DMS79 treated with DMSO at 0.1 percent for 48 hours (cell line): ENCODE data around the gene DUOXA1.

Source experiments
- DNase-seq: peaks from one replicate; lab custom pipeline; 2025; lab: John Stamatoyannopoulos, UW

The DUOXA1 gene

DNA sequence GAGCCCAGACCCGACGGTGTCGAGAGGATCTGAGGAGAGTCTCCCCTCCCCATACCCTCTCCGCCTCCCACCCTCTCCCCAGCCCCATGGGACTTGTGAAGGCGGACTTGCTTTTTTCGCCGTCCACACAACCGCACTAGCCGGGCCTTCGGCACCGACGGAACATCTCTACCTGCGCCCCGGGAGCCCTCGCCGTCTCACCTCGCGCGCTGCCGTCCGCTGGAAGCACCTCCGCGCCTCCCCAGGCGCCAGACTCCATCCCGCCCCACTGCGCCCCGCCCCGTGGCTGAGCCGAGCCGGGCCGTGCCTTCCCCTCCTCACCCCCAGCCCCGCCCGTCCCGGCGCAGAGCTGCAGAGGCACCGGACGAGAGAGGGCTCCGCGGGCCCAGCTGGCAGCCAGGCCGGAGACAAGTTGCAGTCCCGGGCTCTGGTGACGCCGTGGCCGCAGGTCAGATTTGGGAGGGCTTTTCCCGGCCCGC, at the start of gene DUOXA1, which contains the start of gene DUOX1:
TSS of gene DUOXA1 (minus strand) at position 229 of the 479 bp plus-strand sequence. CDS start 6,865 bp downstream, outside the sequence.
TSS of gene DUOX1 (plus strand) at position 344 of the 479 bp plus-strand sequence. CDS start 1,973 bp downstream, outside the sequence.
- DNase-seq = no peak

DNA sequence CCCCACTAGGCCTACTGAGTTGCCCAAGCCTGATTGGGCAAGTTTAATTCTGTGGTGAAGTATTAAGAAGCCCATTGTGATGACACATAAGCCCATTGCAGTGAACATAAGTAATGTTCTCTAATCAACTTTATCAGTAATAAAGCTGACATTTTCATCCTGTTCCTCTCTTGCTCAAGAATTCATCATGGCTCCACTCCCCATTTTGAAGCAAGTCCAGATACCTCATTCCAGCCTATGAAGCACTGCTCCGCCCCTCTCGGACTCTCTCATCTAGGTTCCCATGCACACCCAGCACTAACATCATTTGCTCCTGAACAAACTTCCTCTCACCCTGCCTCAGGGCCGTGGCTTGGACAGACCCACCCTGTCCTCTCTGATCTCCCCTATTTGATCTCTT, 47.6 kb upstream of the DUOXA1 start:
- DNase-seq = no peak

DNA sequence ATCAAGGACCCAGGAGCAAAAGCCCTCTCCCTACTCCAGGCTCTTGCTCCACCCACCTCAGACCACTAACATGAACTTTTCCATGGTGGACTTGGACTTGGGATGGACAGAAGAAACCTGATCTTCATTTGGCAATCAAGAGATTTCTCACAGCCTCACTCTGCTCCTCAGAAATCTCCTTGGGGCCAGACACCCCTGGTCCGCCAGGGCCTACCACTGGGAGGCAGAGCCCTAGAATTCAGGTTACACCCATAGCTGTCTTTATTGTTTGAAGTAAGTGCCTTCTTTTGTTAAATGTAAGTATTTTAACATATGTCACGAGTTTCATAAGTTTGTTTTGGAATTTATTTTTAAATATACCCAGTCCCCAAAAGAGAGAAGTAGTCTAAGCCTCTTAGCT, 44.9 kb upstream of the DUOXA1 start:
- DNase-seq = no peak

DNA sequence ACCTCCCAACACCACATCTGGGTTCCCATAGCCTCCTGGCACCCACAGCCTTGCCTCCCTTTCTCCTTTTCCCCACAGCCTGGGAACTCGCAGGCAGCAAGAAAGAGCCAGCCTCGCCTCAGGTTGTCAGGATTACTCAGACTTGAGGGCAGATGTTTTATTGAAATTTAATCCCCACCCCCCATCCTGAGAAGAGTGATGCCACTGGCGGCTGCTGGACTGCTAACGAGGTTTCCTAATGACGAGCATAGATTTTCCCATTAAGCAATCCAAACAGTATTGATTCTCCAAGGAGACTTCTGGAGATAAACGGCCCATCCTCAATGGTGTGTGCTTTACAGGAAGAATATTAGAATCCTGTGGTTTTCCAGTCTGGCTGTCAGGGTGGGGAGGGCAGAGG, 44.4 kb upstream of the DUOXA1 start:
- DNase-seq = no peak

- no peak for DNase-seq
These were observed 42.2 kb upstream of the DUOXA1 start for GRCh38 chr15:45171912-45172311.

- no peak for DNase-seq
These were observed 40.2 kb upstream of the DUOXA1 start for GRCh38 chr15:45169608-45170480.

- no peak for DNase-seq
These were observed 39.3 kb upstream of the DUOXA1 start for GRCh38 chr15:45168751-45169551.

DNA sequence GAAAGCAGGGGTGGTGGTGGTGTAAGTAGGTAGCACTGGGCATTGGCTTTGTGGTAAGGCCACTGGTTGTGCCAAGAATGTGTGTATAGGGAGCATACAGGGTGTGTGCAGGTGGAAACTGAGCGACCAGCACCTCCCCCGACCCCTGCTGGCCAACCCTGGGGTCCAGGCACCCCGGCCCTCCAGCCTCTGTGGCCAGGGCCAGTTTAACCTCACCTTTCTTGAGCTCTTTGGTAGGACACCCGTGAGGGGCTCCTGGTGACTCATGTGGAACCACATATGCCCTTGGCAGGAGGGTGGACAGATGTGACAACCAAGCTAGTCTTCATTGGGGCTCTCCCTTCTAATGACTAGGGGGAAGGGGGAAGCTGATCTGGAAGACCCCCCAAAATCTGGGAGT, 38.6 kb upstream of the DUOXA1 start:
- DNase-seq = no peak

GRCh38 chr15:45167631-45168205, 38.0 kb upstream of the DUOXA1 start:
- DNase-seq = no peak

GRCh38 chr15:45166834-45167630, 37.4 kb upstream of the DUOXA1 start:
- peak; percentile 48 for DNase-seq

DNA sequence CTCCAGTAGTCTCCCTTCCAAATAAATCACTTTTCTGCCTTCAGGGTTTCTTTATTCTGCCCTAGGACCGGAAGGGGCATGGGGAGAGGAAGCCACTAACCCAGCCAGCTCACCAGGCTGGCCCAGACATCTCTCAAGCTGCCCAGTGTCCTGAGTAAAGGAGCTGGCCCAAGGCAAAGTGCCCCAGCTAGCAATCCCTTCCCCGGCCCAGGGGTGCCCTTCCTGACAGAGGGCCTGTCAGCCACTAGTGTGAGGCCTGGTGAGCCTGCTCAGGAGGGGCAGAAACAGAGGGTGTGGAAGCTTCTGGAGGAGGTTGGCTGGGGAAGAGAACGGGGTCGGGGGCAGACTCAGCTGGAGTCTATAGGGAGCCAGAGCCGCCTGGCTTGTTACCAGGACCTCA, 35.9 kb upstream of the DUOXA1 start:
- DNase-seq = no peak

DNA sequence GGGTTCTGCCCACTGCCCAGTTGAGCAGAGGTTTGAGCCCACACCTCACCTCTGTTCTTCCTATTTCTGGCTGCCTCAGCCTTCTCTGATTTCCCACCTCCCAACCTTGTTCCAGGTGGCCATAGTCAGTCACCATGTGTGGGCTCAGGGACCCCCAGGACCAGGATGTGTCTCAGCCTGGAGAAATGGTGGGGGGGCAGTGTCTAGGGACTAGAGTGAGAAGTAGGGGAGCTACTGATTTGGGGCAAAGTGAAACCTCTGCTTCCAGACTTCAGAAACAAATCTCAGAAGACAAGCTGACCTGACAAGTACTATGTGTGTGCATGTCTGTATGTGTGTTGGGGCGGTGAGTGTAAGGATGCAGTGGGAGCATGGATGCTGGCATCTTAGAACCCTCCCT, 35.2 kb upstream of the DUOXA1 start:
- DNase-seq = no peak

DNA sequence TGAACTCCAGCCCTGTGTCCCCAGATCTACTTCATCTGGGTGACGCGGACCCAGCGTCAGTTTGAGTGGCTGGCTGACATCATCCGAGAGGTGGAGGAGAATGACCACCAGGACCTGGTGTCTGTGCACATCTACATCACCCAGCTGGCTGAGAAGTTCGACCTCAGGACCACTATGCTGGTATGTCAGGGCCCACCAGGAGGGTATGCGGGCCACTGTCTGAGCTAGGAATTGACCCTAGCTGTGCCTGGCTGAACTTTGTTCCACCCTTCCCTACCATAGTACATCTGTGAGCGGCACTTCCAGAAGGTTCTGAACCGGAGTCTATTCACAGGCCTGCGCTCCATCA, 33.8 kb upstream of the DUOXA1 start:
- no peak for DNase-seq

GRCh38 chr15:45162771-45163507, 33.3 kb upstream of the DUOXA1 start:
- DNase-seq = peak; percentile 10

DNA sequence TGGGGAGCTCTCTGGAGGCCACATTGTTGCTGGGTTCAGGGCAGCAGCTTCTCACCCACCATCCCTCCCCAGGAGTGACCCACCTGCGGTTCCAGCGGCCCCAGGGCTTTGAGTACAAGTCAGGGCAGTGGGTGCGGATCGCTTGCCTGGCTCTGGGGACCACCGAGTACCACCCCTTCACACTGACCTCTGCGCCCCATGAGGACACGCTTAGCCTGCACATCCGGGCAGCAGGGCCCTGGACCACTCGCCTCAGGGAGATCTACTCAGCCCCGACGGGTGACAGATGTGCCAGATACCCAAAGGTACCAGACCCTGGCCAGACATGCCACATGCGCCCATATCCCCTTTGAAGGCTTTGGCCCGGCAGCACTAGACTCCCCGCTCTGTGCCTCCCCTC, 32.0 kb upstream of the DUOXA1 start:
- DNase-seq = no peak

- peak; percentile 22 for DNase-seq
These were observed 28.3 kb upstream of the DUOXA1 start for GRCh38 chr15:45157974-45158373.

DNA sequence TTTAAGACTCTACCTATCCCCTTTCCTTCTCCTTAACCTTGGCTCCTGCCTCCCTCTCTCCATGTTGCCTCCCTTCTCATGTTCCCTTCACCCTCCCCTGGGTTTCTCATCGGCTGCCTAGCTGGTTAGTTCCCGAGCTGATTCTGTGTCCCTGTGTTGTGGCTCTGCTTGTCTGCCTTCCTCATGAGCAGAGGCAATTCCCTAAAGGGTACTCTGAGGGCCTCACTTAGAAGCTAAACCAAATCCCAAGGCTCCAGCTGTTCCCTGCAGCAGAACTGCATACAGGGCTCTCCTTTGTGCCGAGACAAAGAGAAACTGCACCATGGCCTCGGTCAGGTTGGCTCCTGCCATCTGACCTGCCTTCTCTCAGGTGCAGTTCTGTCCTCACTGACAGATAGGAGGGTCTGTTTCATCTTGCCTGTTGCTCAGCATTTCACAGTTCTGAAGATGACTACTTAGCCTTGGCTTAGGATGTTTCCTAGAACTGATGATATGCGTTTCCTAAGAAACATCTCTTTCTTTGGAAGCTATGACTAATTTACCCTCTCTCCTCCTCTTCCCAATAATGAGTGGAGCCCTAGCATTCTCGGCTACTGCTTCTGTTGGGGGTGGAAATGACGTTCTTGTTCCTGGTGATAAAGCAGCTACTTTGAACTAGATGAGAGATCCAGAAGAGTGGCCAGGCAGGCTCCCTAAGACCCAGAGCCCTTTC, 27.2 kb upstream of the DUOXA1 start:
- DNase-seq = no peak

- no peak for DNase-seq
These were observed 26.1 kb upstream of the DUOXA1 start for GRCh38 chr15:45155739-45156138.

DNA sequence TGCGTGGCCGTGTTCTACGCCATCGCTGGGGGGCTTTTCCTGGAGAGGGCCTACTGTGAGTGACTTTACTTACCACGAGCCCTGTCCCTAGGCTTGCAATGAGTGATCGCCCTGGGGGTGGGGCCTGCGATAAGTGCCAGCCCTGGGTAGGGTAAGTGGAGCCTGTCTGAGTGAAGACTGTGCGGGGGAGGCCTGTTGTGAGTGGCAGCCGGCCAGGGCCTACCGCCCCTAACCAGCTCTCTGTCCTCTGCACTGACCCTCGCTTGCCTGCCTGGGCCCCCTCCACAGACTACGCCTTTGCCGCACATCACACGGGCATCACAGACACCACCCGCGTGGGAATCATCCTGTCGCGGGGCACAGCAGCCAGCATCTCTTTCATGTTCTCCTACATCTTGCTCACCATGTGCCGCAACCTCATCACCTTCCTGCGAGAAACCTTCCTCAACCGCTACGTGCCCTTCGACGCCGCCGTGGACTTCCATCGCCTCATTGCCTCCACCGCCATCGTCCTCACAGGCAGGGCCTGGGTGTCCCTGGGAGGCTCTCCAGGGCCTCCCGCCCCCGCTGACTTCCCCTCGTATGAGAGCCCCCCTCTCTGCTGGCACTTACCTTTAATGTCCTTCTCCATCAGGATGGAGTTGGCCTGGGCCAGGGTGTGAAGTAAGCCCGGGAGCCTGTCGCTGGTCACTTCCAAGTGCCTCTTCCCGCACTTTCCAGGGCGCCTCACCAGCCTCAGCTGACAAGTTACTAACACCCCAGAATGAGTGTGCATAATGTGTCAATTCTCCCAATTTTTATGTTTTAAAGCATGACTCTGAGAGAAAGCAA, 22.5 kb upstream of the DUOXA1 start:
- no peak for DNase-seq
